ENCODE measurements around the gene CYP2C9.
"Not testable (repeated sequence)": the region's sequence is repeated elsewhere in the genome, so short reads cannot be mapped to it uniquely, and the experiment has no call there.

Gene CYP2C9

GRCh38 chr10:94938383-94938782, at the start of gene CYP2C9:
Gene CYP2C9 (plus strand): TSS chr10:94938658. CDS start chr10:94938683, 25 bp downstream.
- no peak for DNase-seq (ENCODE audit: extremely low read depth, low read depth)
- TF ChIP-seq, protein P1, sequence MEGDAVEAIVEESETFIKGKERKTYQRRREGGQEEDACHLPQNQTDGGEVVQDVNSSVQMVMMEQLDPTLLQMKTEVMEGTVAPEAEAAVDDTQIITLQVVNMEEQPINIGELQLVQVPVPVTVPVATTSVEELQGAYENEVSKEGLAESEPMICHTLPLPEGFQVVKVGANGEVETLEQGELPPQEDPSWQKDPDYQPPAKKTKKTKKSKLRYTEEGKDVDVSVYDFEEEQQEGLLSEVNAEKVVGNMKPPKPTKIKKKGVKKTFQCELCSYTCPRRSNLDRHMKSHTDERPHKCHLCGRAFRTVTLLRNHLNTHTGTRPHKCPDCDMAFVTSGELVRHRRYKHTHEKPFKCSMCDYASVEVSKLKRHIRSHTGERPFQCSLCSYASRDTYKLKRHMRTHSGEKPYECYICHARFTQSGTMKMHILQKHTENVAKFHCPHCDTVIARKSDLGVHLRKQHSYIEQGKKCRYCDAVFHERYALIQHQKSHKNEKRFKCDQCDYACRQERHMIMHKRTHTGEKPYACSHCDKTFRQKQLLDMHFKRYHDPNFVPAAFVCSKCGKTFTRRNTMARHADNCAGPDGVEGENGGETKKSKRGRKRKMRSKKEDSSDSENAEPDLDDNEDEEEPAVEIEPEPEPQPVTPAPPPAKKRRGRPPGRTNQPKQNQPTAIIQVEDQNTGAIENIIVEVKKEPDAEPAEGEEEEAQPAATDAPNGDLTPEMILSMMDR (IDR thresholded peaks at IDR 0.05; ENCODE audit: low read depth, low read length, missing control alignments): no peak
- H3K4me3 ChIP-seq (replicated peaks; ENCODE audit: low read depth, low read length): no peak within 1 kb of the TSS

DNA sequence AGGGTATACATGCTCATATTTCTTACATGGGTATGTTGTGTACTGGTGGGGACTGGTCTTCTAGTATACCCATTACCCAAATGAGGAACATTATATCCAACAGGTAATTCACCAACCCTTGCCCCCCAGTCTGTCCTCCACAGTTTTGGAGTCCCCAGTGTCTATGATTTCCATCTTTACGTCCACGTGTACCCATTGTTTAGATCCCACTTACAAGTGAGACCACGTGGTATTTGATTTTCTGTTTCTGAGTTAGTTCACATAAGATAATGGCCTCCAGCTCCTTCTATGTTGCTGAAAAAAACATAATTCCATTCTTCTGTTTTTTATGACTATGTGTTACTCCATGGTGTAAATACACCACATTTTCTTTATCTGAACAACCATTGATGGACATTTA, 49.3 kb upstream of the CYP2C9 start:
- H3K4me3 ChIP-seq (replicated peaks; ENCODE audit: low read depth, low read length): no peak overlapping the region
- DNase-seq (ENCODE audit: extremely low read depth, low read depth): no peak
- TF ChIP-seq, protein P1 (IDR thresholded peaks at IDR 0.05; ENCODE audit: low read depth, low read length, missing control alignments): no peak

GRCh38 chr10:94890264-94891022, 48.0 kb upstream of the CYP2C9 start:
- DNase-seq (ENCODE audit: extremely low read depth, low read depth): no peak
- H3K4me3 ChIP-seq (replicated peaks; ENCODE audit: low read depth, low read length): no peak overlapping the region
- TF ChIP-seq, protein P1 (IDR thresholded peaks at IDR 0.05; ENCODE audit: low read depth, low read length, missing control alignments): no peak

DNA sequence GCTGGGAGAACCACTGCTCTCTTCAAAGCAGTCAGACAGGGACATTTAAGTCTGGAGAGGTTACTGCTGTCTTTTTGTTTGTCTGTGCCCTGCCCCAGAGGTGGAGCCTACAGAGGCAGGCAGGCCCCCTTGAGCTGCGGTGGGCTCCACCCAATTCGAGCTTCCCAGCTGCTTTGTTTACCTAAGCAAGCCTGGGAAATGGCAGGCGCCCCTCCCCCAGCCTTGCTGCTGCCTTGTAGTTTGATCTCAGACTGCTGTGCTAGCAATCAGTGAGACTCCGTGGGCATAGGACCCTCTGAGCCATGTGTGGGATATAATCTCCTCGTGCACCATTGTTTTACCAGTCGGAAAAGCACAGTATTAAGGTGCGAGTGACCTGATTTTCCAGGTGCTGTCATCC, 40.0 kb upstream of the CYP2C9 start:
- not testable (repeated sequence) for DNase-seq (ENCODE audit: extremely low read depth, low read depth); H3K4me3 ChIP-seq (replicated peaks; ENCODE audit: low read depth, low read length)

GRCh38 chr10:94902080-94902479, 36.4 kb upstream of the CYP2C9 start:
- TF ChIP-seq, protein P1 (IDR thresholded peaks at IDR 0.05; ENCODE audit: low read depth, low read length, missing control alignments): no peak
- no peak overlapping the region for H3K4me3 ChIP-seq (replicated peaks; ENCODE audit: low read depth, low read length)
- DNase-seq (ENCODE audit: extremely low read depth, low read depth): no peak

GRCh38 chr10:94902570-94902969, 35.9 kb upstream of the CYP2C9 start:
- TF ChIP-seq, protein P1 (IDR thresholded peaks at IDR 0.05; ENCODE audit: low read depth, low read length, missing control alignments): no peak
- DNase-seq (ENCODE audit: extremely low read depth, low read depth): no peak
- no peak overlapping the region for H3K4me3 ChIP-seq (replicated peaks; ENCODE audit: low read depth, low read length)

DNA sequence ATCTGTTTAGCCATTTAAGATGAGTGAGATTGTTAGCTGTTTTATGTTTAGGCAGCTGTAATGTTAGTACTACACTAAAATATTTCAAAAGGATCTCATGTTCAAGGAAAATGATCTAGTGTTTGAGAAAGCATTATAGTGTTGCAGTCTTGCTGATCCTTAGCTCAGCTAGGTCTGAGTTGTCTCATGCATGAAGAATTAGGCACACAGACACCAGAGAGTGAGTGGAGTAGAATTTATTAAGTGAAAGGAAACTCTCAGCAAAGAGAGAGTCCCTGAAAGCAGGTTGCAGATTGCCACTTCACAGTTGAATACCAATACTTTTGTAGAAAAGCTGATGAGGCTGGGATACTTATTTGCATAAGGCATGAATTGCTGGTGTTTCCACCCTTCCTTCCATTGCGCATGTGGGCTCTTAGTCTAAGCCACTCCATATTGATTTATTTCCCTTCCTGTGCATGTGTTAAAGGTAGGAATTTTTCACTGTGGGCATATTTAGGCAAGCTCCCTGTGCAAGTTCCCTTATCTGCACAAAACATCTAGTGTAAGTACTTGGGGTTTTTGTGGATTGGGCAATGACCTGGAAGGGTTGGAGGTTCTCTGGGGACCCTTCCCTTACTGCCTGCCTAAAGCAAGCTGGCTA, 33.8 kb upstream of the CYP2C9 start:
- not testable (repeated sequence) for H3K4me3 ChIP-seq (replicated peaks; ENCODE audit: low read depth, low read length); DNase-seq (ENCODE audit: extremely low read depth, low read depth)
